Kidney tubule cell (primary cell): ENCODE results near the gene TXLNA.
"Not testable (repeated sequence)": the region's sequence is repeated elsewhere in the genome, so short reads cannot be mapped to it uniquely, and the experiment has no call there.

ENCODE experiments used
- DNase-seq: peaks from one replicate; pipeline ENCODE4 v3.0.0-alpha.2; 2018; ENCODE audit warnings: low spot score

The TXLNA gene

GRCh38 chr1:32179443-32180185, at the start of gene TXLNA:
TXLNA (plus strand) TSS chr1:32179675; CDS start chr1:32180346, 671 bp downstream.
- DNase-seq, result peak; percentile 93

DNA sequence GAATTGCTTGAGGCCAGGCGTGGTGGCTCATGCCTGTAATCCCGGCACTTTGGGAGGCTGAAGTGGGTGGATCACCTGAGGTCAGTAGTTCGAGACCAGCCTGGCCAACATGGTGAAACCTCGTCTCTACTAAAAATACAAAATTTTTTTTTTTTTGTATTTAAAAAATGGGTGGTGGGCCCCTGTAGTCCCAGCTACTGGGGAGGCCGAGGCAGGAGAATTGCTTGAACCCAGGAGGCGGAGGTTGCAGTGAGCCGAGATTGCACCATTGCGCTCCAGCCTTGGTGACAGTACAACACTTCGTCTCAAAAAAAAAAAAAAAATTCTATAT, 45.6 kb upstream of the TXLNA start:
- DNase-seq, result not testable (repeated sequence)

- no peak for DNase-seq
Observed at GRCh38 chr1:32137111-32137510, 42.4 kb upstream of the TXLNA start.

- DNase-seq, result peak; percentile 29
Observed at GRCh38 chr1:32138965-32139364, 40.5 kb upstream of the TXLNA start.

GRCh38 chr1:32142446-32143301, 36.8 kb upstream of the TXLNA start:
- peak; percentile 80 for DNase-seq

DNA sequence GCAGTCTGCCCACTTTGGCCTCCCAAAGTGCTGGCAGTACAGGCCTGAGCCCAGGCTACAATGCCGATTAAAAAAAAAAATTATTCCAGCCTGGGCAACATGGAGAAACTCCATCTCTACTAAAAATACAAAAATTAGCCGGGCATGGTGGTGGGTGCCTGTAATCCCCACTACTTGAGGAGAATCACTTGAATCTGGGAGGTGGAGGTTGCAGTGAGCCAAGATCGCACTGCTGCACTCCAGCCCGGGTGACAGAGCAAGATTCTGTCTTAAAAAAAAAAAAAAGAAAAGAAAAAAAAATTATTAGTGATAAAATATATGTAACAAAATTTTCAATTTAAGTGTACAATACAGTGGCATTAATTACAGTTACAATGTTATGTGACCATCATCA, 36.2 kb upstream of the TXLNA start:
- DNase-seq, result not testable (repeated sequence)

DNA sequence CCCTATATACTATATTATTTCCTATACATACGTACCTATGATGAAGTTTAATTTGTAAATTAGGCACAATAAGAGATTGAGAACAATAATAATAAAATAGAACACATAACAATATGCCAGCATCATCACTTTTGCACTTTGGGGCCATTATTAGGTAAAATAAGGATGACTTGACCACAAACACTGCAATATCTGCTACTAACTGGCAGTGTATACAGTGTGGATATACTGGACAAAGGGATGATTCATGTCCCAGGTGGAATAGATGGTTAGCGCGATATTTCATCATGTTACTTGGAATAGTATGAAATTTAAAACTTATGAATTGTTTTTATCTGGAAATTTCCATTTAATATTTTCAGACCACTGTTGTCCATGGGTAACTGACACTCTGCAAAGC, 35.4 kb upstream of the TXLNA start:
- no peak for DNase-seq

- not testable (repeated sequence) for DNase-seq
Observed at GRCh38 chr1:32147799-32148198, 31.7 kb upstream of the TXLNA start.

- no peak for DNase-seq
Observed at GRCh38 chr1:32150847-32151246, 28.6 kb upstream of the TXLNA start.

- DNase-seq, result no peak
Observed at GRCh38 chr1:32151319-32151787, 28.1 kb upstream of the TXLNA start.

DNA sequence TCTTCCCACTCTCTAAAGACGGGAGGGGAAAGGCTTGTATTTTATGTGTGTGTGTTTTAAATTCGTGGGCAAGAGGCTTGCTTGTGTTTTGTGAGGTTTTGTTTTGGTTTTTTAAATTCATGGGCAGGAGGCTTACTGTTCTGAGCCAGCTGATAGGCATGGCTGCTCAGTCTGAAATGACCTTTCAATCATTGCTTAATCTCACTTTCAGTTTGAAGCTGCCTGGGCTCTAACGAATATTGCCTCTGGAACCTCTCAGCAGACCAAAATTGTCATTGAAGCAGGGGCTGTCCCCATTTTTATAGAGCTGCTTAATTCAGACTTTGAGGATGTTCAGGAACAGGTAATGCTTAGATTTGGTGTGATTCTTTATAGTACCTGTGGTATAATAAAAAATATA, 20.3 kb upstream of the TXLNA start:
- no peak for DNase-seq

GRCh38 chr1:32163405-32163804, 16.1 kb upstream of the TXLNA start:
- DNase-seq, result no peak

GRCh38 chr1:32165633-32166032, 13.8 kb upstream of the TXLNA start:
- DNase-seq, result not testable (repeated sequence)

- DNase-seq, result no peak
Observed at GRCh38 chr1:32170991-32171390, 8.5 kb upstream of the TXLNA start.

DNA sequence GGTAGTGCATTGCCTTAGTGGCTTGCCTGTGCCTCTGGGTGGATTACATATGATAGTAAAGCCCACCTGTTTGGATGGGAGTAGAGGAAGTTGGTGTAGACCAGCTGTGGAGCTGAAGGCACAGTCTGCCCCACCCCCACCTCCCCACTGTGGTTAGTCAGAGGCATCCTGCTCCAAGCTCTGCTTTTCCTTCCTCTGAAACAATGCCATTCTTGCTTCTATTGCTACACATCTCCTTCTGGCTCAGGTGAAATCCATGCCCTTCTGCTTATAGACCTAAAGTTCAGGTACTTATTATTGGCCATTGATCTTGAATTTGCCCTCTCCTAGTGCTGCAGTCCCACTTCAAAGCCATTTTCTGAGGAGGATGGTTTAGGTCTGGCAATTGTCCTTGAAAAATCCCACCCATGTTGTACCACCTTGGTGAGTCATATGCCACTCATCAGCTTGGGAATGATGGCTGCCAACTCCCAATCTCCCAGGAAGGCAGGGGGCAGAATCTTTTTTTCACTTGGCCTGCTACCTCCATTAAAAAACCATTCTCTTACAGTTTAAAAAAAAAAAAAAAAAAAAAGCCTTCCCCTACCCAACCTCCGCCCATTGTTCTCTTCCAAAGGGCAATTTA, 6.7 kb upstream of the TXLNA start:
- peak; percentile 57 for DNase-seq

- no peak for DNase-seq
Observed at GRCh38 chr1:32178380-32179192, 889 bp upstream of the TXLNA start.

DNA sequence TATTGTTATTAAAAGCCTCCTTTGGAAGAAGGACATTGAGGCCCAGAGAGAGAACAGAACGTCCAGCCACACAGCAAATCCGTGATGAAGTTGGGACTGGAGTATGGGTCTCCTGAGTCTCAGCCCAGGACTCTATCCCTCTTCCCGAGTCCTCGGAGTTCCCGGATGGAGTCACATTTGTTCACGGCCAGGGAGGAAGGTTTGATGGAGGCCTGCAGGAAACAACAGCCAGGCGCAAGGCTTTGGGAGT, 357 bp upstream of the TXLNA start:
- DNase-seq, result no peak

- DNase-seq, result peak; percentile 67
Observed at GRCh38 chr1:32180186-32181060, 948 bp downstream of the TXLNA start.

DNA sequence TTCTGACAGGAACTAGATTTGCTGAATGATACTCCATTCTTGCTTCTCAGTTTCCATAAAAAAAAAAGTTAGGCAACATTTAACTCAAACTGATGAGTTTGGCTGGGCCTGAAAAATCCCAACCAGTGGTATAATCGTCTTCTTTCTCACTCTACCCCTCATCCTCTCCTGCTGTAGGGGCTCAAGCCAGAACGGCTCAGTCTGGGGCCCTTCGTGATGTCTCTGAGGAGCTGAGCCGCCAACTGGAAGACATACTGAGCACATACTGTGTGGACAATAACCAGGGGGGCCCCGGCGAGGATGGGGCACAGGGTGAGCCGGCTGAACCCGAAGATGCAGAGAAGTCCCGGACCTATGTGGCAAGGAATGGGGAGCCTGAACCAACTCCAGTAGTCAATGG, 1.6 kb downstream of the TXLNA start:
- DNase-seq, result no peak

GRCh38 chr1:32181563-32181962, 2.1 kb downstream of the TXLNA start:
- no peak for DNase-seq

DNA sequence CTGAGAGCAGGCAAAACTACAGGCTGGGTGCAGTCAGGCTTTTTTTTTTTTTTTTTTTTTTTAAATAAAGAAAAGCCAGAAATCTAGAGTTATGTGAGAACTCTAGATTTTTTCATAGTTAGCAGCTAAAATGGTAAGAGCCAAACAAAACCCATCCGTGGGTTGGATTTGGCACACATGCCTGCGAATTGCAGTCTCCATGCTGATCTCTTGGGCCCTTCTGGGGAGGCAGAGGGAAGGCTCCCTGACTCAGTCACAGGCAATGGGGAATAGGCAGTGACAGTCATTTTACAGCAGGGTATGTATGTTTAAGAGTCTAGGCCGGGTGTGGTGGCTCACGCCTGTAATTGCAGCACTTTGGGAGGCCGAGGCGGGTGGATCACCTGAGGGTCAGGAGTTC, 2.6 kb downstream of the TXLNA start:
- no peak for DNase-seq
